Measurements from ENCODE around the gene HASPIN. TPM values are rescaled to one million over a fixed set of nuclear protein-coding genes. Genes with fewer than 3 reads are reported as not detected.
"Not testable (repeated sequence)": the region's sequence is repeated elsewhere in the genome, so short reads cannot be mapped to it uniquely, and the experiment has no call there.

Gene HASPIN
- total and polyA plus RNA-seq, 10 donors = 0.74 to 4.7 (median 2.4) TPM

- Histone ChIP-seq H3K36me3 (no peaks in the 10 kb centered on the region), H3K4me1 (peaks cover 13 to 51% (median 22%) of the 10 kb centered on the region in 6 donors), H3K4me3 (no peak overlapping the region), H3K9me3 (no peaks in the 10 kb centered on the region), H3K27ac (peak overlapping the region in 1 of 8 donors; percentile 8), H3K27me3 (replicated peaks in 1 of 7) (no peaks in the 10 kb centered on the region)
- WGBS, 5 donors = 76 to 86% (median 79%) methylated on average over 20 of the region's 20 CpGs
- DNase-seq = no peak
- no peak for TF ChIP-seq POLR2A (IDR thresholded peaks at IDR 0.05)
- no peak for TF ChIP-seq POLR2AphosphoS5 (IDR thresholded peaks at IDR 0.05)
- TF ChIP-seq CTCF (IDR thresholded peaks at IDR 0.05 in 8 of 11, conservative IDR thresholded peaks at IDR 0.05 in 3 of 11) = no peak
- intact Hi-C loops (cut with DNase I; ENCODE audit: low total_unique reads) = no loop called here
Measured at GRCh38 chr17:3704931-3705717, 18.6 kb upstream of the HASPIN start.

GRCh38 chr17:3705718-3705984, 18.1 kb upstream of the HASPIN start:
- peak overlapping the region in 1 of 8 donors; percentile 8 for H3K27ac ChIP-seq
- H3K36me3 ChIP-seq; H3K4me3 ChIP-seq; H3K27me3 ChIP-seq (replicated peaks in 1 of 7); intact Hi-C loops (cut with DNase I; ENCODE audit: low total_unique reads); H3K9me3 ChIP-seq; DNase-seq: not testable (repeated sequence)
- peaks cover 13 to 53% (median 27%) of the 10 kb centered on the region in 6 donors for H3K4me1 ChIP-seq
- 69 to 100% (median 100%) methylated on average over 1 of the region's 1 CpG for WGBS, 5 donors

DNA sequence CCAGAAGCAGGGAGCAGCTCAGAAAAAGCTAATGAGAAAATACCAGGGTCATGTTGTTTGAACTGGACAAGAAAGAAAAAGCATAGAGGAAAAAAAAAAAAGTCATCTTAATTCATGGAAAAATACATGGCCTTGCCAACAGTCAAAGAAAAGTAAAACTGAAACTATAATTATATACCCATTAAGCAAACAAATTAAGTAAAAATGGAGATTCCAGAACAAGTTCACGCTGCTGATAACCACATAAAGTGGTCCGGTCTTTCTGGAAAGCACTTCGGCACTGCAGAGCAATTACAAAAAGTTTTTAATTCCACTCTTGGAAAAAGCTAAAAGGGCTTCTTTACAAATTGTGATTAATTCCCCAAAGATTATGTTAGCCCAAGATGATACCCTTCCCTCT, 15.3 kb upstream of the HASPIN start:
- peak overlapping the region in 4 of 8 donors; percentile 33 to 62 (median 44) for H3K27ac ChIP-seq
- H3K36me3 ChIP-seq = peaks cover 0 to 19% (median 5%) of the 10 kb centered on the region in 6 donors
- peaks cover 25 to 68% (median 51%) of the 10 kb centered on the region in 6 donors for H3K4me1 ChIP-seq
- H3K27me3 ChIP-seq (replicated peaks in 1 of 7) = no peaks in the 10 kb centered on the region
- WGBS, 5 donors = 50 to 72% (median 56%) methylated on average over 3 of the region's 3 CpGs
- no peaks in the 10 kb centered on the region for H3K9me3 ChIP-seq
- intact Hi-C loops (cut with DNase I; ENCODE audit: low total_unique reads) = no loop called here
- no peak overlapping the region for H3K4me3 ChIP-seq
- no peak for DNase-seq
- TF ChIP-seq POLR2AphosphoS5 (IDR thresholded peaks at IDR 0.05) = no peak

- Histone ChIP-seq H3K27ac (peak overlapping the region in 7 of 8 donors; percentile 33 to 88 (median 81)), H3K36me3 (peaks cover 0 to 44% (median 27%) of the 10 kb centered on the region in 6 donors), H3K9me3 (no peaks in the 10 kb centered on the region), H3K4me1 (peaks cover 25 to 83% (median 51%) of the 10 kb centered on the region in 6 donors), H3K4me3 (peak overlapping the region in 2 of 8 donors; percentile 12 to 41), H3K27me3 (replicated peaks in 1 of 7) (no peaks in the 10 kb centered on the region)
- TF ChIP-seq POLR2AphosphoS5 (IDR thresholded peaks at IDR 0.05) = peak in 2 of 3 donors; percentile 18 to 85
- peak in 1 of 3 donors; percentile 17 for TF ChIP-seq POLR2A (IDR thresholded peaks at IDR 0.05)
- TF ChIP-seq CTCF (IDR thresholded peaks at IDR 0.05 in 8 of 11, conservative IDR thresholded peaks at IDR 0.05 in 3 of 11) = no peak
- WGBS, 5 donors = 15 to 37% (median 29%) methylated on average over 5 of the region's 5 CpGs
- intact Hi-C loops (cut with DNase I; ENCODE audit: low total_unique reads) = no loop called here
- no peak for DNase-seq
Measured at GRCh38 chr17:3710951-3711383, 12.7 kb upstream of the HASPIN start.

GRCh38 chr17:3712811-3713463, 10.8 kb upstream of the HASPIN start:
- no peaks in the 10 kb centered on the region for H3K27me3 ChIP-seq (replicated peaks in 1 of 7)
- H3K27ac ChIP-seq = peak overlapping the region in 7 of 8 donors; percentile 27 to 88 (median 81)
- H3K36me3 ChIP-seq = peaks cover 0 to 63% (median 47%) of the 10 kb centered on the region in 6 donors
- 40 to 67% (median 57%) methylated on average over 13 of the region's 13 CpGs for WGBS, 5 donors
- TF ChIP-seq POLR2AphosphoS5 (IDR thresholded peaks at IDR 0.05) (peak in 1 of 3 donors; percentile 23), POLR2A (IDR thresholded peaks at IDR 0.05) (no peak)
- intact Hi-C loops (cut with DNase I; ENCODE audit: low total_unique reads) = no loop called here
- no peak for DNase-seq
- no peaks in the 10 kb centered on the region for H3K9me3 ChIP-seq
- no peak overlapping the region for H3K4me3 ChIP-seq
- peaks cover 25 to 94% (median 50%) of the 10 kb centered on the region in 6 donors for H3K4me1 ChIP-seq

Measured in spleen (tissue), 11 donors.